ENCODE measurements around the gene LCN9.

Gene LCN9

DNA sequence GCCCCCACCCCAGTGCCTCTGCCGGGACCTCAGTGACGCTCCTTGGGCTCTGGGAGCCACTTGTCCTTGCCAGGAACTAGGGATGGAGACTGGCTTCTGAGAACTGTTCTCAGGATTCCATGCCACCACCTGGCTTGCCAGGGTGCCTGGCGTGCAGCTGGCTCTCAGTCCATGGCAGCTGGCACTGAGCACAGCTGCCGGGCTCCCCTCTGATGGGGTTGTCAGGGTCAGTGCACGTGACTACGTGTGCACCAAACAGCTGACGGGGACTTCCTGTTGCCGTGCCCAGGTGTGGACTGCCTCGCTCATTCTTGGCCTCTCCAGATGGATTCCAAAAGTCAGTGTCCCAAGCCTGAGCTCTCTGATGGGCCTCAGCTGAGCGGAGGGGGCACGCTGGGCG lies 48.3 kb downstream of the LCN9 start:
- ChIA-PET POLR2A (no interaction called here), CTCF (interaction anchor here (1.8 kb wide), 1 partner anchor 9 kb away, joined by 7 read pairs; the partner anchor contains the start of gene KCNT1)
- DNase-seq (ENCODE audit: low read depth, low spot score) = no peak
- H3K4me3 ChIP-seq (ENCODE audit: low read depth, low read length) = no peak overlapping the region
- TF ChIP-seq, protein P1, sequence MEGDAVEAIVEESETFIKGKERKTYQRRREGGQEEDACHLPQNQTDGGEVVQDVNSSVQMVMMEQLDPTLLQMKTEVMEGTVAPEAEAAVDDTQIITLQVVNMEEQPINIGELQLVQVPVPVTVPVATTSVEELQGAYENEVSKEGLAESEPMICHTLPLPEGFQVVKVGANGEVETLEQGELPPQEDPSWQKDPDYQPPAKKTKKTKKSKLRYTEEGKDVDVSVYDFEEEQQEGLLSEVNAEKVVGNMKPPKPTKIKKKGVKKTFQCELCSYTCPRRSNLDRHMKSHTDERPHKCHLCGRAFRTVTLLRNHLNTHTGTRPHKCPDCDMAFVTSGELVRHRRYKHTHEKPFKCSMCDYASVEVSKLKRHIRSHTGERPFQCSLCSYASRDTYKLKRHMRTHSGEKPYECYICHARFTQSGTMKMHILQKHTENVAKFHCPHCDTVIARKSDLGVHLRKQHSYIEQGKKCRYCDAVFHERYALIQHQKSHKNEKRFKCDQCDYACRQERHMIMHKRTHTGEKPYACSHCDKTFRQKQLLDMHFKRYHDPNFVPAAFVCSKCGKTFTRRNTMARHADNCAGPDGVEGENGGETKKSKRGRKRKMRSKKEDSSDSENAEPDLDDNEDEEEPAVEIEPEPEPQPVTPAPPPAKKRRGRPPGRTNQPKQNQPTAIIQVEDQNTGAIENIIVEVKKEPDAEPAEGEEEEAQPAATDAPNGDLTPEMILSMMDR (IDR thresholded peaks at IDR 0.05; ENCODE audit: insufficient read depth, low read length, missing control alignments) = no peak

DNA sequence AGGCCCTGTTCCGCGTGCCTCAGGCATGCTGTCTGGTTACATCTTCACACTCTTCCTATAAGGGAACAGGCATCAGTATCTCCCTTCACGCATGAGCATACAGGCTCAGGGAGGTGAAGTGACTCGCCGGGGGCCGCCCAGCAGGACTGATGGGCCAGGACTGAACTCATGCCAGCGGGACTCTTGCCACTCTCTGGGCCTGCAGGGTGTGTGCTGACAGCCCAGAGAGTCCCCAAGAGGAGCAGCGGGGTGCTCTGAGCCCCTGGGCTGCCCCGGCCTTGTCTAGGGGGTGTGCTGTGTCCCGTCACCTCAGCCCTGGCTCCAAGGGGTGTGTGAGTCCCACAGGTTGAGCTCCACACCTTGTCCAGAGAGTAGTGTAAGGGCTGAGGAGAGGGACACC lies 48.8 kb downstream of the LCN9 start:
- CTCF ChIA-PET = interaction anchor here (1.8 kb wide), 1 partner anchor 9 kb away, joined by 7 read pairs; the partner anchor contains the start of gene KCNT1
- DNase-seq (ENCODE audit: low read depth, low spot score) = no peak
- TF ChIP-seq, protein P1 (IDR thresholded peaks at IDR 0.05; ENCODE audit: insufficient read depth, low read length, missing control alignments) = no peak
- no peak overlapping the region for H3K4me3 ChIP-seq (ENCODE audit: low read depth, low read length)
- POLR2A ChIA-PET = no interaction called here

DNA sequence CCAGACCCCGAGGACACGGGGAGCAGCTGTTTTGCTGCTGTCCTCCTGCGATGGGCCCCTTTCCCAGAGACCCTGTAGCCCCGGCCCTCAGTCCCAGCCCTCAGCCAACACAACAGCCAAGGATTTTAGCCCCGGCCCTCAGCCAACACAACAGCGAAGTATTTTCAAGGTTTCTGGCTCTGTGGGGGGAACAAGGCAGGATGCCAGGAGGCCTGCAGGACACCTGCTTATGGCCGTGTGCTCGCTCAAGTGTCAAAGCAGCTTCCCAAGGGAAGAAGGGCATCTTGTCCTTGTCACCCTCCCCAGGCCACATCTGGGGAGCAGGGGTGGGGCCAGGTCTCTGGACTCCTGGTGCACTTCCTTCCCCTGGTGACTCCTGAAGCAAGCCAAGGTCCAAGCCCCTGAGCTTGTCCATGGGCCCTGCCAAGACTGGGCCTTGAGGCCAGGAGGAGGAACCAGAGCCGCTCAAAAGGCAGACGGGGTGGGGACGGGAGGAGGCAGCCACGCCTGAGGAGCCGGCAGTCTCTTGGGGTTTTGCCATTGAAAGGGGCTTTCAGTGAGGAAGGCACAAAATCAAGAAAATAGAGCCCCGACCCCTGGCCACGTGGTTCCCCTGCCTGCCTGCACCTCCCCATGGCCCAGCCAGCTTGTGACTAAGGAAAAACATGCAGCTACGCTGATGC lies 49.6 kb downstream of the LCN9 start:
- ChIA-PET CTCF (interaction anchor here (1.6 kb wide), 1 partner anchor 10 kb away, joined by 7 read pairs; the partner anchor contains the start of gene KCNT1), POLR2A (interaction anchor here (1.1 kb wide), 1 partner anchor 8 kb away, joined by 3 read pairs; no protein-coding TSS in a partner anchor)
- DNase-seq (ENCODE audit: low read depth, low spot score) = no peak
- TF ChIP-seq, protein P1 (IDR thresholded peaks at IDR 0.05; ENCODE audit: insufficient read depth, low read length, missing control alignments) = no peak
- H3K4me3 ChIP-seq (ENCODE audit: low read depth, low read length) = no peak overlapping the region

DNA sequence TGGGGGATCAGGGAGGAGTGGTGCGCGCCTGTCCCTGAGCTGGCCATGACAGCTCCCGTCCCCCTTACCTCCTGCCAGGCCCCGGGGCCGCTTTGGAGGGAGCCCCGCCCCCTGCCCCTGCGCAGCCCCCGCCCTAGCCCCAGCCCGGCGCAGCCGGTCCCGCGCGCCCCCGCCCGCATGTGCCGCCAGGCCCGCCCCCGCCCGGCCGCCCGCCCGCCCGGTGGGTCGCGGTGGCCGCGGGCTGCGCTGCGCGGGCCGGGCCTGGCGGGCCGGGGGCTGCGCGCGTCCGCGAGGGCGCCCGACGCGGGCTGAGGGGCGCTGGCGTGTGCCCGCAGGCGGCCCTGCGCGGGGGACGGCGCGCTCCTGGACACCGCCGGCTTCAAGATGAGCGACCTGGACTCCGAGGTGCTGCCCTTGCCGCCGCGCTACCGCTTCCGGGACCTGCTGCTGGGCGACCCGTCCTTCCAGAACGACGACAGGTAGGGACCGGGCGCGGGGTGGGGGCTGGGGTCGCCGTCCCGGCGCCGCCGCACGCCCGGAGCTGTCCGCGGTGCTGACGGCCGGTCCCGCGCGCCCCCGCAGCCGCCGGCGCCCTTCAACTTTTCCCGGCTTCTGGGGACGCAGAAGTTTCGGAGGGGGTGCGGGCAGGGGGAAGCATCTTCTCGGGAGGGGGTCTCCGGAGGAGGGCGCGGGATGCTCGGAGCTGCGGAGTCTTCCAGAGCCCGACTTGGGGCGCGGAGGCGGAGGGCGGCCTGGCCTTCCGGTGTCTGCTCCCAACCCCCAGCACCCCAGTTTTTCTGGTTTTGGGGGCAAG lies 51.3 kb downstream of the LCN9 start:
- CTCF ChIA-PET = interaction anchor here (1.4 to 1.9 kb wide), 2 partner anchors 12 to 14 kb away, joined by 5 read pairs; partner anchors contain the start of gene KCNT1
- POLR2A ChIA-PET = no interaction called here
- TF ChIP-seq, protein P1 (IDR thresholded peaks at IDR 0.05; ENCODE audit: insufficient read depth, low read length, missing control alignments) = no peak
- DNase-seq (ENCODE audit: low read depth, low spot score) = no peak
- H3K4me3 ChIP-seq (ENCODE audit: low read depth, low read length) = no peak overlapping the region

DNA sequence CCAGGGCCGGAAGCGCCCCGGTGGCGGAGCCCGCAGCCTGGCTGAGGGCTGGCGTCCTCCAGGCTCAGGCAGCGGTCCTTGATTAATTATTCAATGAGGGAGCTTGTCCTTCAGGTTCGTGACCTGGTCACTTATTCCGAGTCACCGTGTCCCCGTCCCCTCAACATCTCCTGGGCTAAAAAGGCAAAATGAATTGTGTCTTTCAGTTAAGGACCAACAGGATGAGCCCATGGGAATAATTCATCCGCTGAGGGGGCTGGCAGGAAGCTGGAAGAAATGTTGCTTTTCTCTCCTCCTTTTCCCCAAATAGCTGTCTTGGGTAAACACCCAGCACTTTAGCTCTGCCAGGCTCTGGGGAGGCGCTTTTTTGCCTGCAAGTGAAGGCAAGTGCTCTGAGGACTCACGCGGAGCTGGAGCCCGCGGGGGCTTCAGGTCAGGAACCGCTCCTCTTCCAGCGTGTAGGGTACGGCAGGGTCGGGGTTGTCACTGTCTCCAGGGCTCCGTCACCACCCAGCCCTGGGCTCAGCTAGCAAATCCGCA lies 52.0 kb downstream of the LCN9 start:
- POLR2A ChIA-PET = no interaction called here
- no peak for DNase-seq (ENCODE audit: low read depth, low spot score)
- TF ChIP-seq, protein P1 (IDR thresholded peaks at IDR 0.05; ENCODE audit: insufficient read depth, low read length, missing control alignments) = no peak
- H3K4me3 ChIP-seq (ENCODE audit: low read depth, low read length) = no peak overlapping the region
- CTCF ChIA-PET = interaction anchor here (1.4 to 1.9 kb wide), 2 partner anchors 13 to 15 kb away, joined by 5 read pairs; partner anchors contain the start of gene KCNT1

DNA sequence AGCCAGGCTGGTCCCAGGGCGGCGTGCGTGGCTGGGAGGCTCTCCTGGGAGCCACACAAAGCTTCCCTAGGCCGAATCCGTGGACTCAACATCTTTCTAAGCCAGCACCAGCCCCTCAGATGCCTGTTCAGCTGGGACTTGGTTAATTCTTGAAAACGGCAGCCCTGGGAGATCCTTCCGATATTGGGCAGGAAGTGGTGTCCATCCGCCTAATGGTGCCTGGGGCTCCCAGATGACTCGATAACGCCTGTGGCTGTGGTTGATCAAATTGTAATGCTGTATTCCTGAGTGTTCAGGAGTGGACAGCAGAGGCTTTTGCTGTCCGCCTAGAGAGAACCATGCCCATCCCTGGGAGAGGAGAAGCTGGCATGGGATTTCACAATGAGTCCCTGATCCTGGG lies 52.9 kb downstream of the LCN9 start:
- TF ChIP-seq, protein P1 (IDR thresholded peaks at IDR 0.05; ENCODE audit: insufficient read depth, low read length, missing control alignments) = no peak
- POLR2A ChIA-PET = no interaction called here
- no peak for DNase-seq (ENCODE audit: low read depth, low spot score)
- CTCF ChIA-PET = interaction anchor here (1.9 kb wide), 1 partner anchor 14 kb away, joined by 5 read pairs; the partner anchor contains the start of gene KCNT1
- no peak overlapping the region for H3K4me3 ChIP-seq (ENCODE audit: low read depth, low read length)
